Measurements from ENCODE around the gene DPH1.
A peak's percentile ranks its signal among the peaks of the same experiment; 100 is the strongest.

DPH1 gene

GRCh38 chr17:2037155-2037554 lies 7.2 kb downstream of the DPH1 start:
- H3K4me3 ChIP-seq (replicated peaks; ENCODE audit: low read depth, low read length): no peak overlapping the region
- no peak for DNase-seq (ENCODE audit: low read depth)
- TF ChIP-seq, protein P1, sequence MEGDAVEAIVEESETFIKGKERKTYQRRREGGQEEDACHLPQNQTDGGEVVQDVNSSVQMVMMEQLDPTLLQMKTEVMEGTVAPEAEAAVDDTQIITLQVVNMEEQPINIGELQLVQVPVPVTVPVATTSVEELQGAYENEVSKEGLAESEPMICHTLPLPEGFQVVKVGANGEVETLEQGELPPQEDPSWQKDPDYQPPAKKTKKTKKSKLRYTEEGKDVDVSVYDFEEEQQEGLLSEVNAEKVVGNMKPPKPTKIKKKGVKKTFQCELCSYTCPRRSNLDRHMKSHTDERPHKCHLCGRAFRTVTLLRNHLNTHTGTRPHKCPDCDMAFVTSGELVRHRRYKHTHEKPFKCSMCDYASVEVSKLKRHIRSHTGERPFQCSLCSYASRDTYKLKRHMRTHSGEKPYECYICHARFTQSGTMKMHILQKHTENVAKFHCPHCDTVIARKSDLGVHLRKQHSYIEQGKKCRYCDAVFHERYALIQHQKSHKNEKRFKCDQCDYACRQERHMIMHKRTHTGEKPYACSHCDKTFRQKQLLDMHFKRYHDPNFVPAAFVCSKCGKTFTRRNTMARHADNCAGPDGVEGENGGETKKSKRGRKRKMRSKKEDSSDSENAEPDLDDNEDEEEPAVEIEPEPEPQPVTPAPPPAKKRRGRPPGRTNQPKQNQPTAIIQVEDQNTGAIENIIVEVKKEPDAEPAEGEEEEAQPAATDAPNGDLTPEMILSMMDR (IDR thresholded peaks at IDR 0.05; ENCODE audit: low read length, missing control alignments): no peak

GRCh38 chr17:2040219-2040827 lies 10.4 kb downstream of the DPH1 start:
- no peak overlapping the region for H3K4me3 ChIP-seq (replicated peaks; ENCODE audit: low read depth, low read length)
- TF ChIP-seq, protein P1 (IDR thresholded peaks at IDR 0.05; ENCODE audit: low read length, missing control alignments): no peak
- DNase-seq (ENCODE audit: low read depth): no peak

- peak overlapping the region; percentile 94 for H3K4me3 ChIP-seq (replicated peaks; ENCODE audit: low read depth, low read length)
- DNase-seq (ENCODE audit: low read depth): no peak
- TF ChIP-seq, protein P1 (IDR thresholded peaks at IDR 0.05; ENCODE audit: low read length, missing control alignments): no peak
Observed at GRCh38 chr17:2040942-2041560, 11.1 kb downstream of the DPH1 start.

DNA sequence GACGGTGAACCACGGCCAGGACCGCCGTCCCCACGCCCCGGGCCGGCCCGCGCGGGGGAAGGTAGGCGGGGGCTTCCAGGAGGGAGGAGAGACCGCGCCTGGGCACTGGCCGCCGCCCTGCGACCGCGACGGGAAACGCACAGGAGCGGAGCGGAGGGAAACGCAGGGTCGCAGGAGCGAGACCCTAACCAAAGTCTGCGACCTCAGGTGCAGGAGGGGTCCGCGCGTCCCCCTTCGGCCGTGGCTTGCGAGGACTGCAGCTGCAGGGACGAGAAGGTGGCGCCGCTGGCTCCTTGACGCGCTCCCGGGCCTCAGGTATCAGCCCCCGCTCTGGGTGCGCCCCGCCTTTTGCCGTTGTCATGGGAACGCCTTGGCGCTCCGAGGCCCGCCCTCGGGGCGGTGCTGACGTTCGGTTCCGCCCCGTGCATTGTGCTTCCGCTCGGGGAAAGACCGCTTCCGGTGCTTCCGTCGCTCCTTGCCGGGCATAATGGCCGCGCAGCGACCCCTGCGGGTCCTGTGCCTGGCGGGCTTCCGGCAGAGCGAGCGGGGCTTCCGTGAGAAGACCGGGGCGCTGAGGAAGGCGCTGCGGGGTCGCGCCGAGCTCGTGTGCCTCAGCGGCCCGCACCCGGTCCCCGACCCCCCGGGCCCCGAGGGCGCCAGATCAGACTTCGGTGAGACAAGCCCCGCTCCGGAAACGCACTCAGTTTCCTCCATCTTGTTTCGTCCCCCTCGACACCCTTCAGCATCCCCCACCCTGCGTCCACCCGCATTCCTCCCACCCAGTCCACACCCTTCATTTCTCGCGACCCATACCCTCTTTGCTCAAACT lies 11.8 kb downstream of the DPH1 start, which contains the start of gene OVCA2:
TSS of gene OVCA2 (plus strand) at position 462 of the 829 bp plus-strand sequence. CDS start at position 488, 26 bp downstream.
- peak within 1 kb of the TSS; percentile 94 for H3K4me3 ChIP-seq (replicated peaks; ENCODE audit: low read depth, low read length)
- TF ChIP-seq, protein P1 (IDR thresholded peaks at IDR 0.05; ENCODE audit: low read length, missing control alignments): peak; percentile 34
- peak; percentile 95 for DNase-seq (ENCODE audit: low read depth)

DNA sequence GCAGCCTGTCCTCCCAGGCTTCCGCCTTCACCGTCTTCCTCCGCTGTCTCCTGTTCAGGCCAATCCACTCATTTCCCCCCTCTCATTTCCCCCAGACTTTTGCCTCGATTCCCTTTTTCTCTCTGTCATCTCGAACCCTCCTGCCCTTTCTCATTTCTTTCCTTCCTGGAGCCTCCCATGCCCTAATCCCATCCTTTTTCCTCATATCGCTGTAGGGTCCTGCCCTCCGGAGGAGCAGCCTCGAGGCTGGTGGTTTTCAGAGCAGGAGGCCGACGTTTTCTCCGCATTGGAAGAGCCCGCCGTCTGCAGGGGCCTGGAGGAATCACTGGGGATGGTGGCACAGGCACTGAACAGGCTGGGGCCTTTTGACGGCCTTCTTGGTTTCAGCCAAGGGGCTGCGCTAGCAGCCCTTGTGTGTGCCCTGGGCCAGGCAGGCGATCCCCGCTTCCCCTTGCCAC lies 12.5 kb downstream of the DPH1 start:
- DNase-seq (ENCODE audit: low read depth): peak; percentile 59
- TF ChIP-seq, protein P1 (IDR thresholded peaks at IDR 0.05; ENCODE audit: low read length, missing control alignments): peak; percentile 48
- H3K4me3 ChIP-seq (replicated peaks; ENCODE audit: low read depth, low read length): peak overlapping the region; percentile 94

DNA sequence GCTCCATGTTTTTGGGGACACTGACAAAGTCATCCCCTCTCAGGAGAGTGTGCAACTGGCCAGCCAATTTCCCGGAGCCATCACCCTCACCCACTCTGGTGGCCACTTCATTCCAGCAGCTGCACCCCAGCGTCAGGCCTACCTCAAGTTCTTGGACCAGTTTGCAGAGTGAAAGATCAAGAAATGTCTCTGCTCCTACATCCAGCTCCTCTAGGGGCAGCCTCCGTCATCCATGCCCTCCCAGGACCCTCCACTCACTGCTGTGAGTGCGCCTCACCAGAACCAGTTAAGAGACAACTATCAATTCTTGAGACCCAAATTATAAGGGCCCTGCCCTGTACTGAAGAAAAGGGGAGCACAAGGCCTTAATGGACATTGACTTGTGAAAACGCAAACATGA lies 13.0 kb downstream of the DPH1 start:
- peak overlapping the region; percentile 94 for H3K4me3 ChIP-seq (replicated peaks; ENCODE audit: low read depth, low read length)
- no peak for DNase-seq (ENCODE audit: low read depth)
- TF ChIP-seq, protein P1 (IDR thresholded peaks at IDR 0.05; ENCODE audit: low read length, missing control alignments): no peak

All from fibroblast of pulmonary artery (primary cell).